Measurements from ENCODE around the gene SPN. TPM values are rescaled to one million over a fixed set of nuclear protein-coding genes. Genes with fewer than 3 reads are reported as not detected.

Gene SPN
- total and polyA plus RNA-seq, 2 donors (not counting 3 experiments of a cell fraction or from before 2014, with no cell fraction given), result not detected

- POLR2A ChIA-PET, result no interaction called here
- dilution Hi-C loops (cut with MboI; ENCODE audit: extremely low pct_ligation_motif_present, low sequenced_read_pairs), result no loop called here
- TF ChIP-seq MYC (IDR thresholded peaks at IDR 0.05; ENCODE audit: low read depth, low read length) (no peak), POLR2A (IDR thresholded peaks at IDR 0.05; ENCODE audit: low read depth, low read length) (no peak), JUN (IDR thresholded peaks at IDR 0.05; ENCODE audit: borderline replicate concordance, insufficient read depth, insufficient read length, low read depth) (no peak), EZH2 (IDR thresholded peaks at IDR 0.05; ENCODE audit: borderline replicate concordance, low read depth, low read length, severe bottlenecking) (no peak), POLR2AphosphoS5 (IDR thresholded peaks at IDR 0.05; ENCODE audit: insufficient read depth, low read depth, low read length) (no peak), CTCF (IDR thresholded peaks at IDR 0.05; ENCODE audit: extremely low read depth in 1 of 2, insufficient read depth in 1 of 2, low read depth in 1 of 2, low read length in 2 of 2) (no peak), FOS (IDR thresholded peaks at IDR 0.05; ENCODE audit: borderline replicate concordance, insufficient read depth, low read length) (no peak), GATA2 (IDR thresholded peaks at IDR 0.05; ENCODE audit: insufficient read depth, insufficient read length, low read depth, low read length) (no peak), MAX (IDR thresholded peaks at IDR 0.05; ENCODE audit: insufficient read depth, insufficient read length) (no peak)
Observed at GRCh38 chr16:29712809-29713208, 49.8 kb downstream of the SPN start.

More at GRCh38 chr16:29712809-29713208, 49.8 kb downstream of the SPN start:
- Histone ChIP-seq H4K20me1 (replicated peaks; ENCODE audit: control insufficient read depth, extremely low read depth, insufficient read depth, low read length) (no peaks in the 10 kb centered on the region), H3K9me1 (replicated peaks; ENCODE audit: control insufficient read depth, extremely low read depth, insufficient read depth, low read length) (no peaks in the 10 kb centered on the region), H3K27ac (ENCODE audit: insufficient read depth, low read depth, low read length) (no peak overlapping the region), H3K4me3 (replicated peaks in 1 of 3; ENCODE audit: insufficient read depth in 1 of 3, low read depth in 1 of 3, low read length in 3 of 3) (no peak overlapping the region), H3K9ac (replicated peaks; ENCODE audit: extremely low read depth, insufficient read depth, low read length) (no peak overlapping the region), H3K4me1 (ENCODE audit: control insufficient read depth, extremely low read depth, insufficient read depth, low read length) (peaks cover 2% of the 10 kb centered on the region), H3K79me2 (ENCODE audit: control insufficient read depth, insufficient read depth, low read length) (no peaks in the 10 kb centered on the region), H2AFZ (ENCODE audit: low read depth, low read length) (no peak overlapping the region), H3K9me3 (replicated peaks; ENCODE audit: control insufficient read depth, insufficient read depth, low read length) (no peaks in the 10 kb centered on the region), H3K4me2 (ENCODE audit: insufficient read depth, low read length) (no peak overlapping the region), H3K27me3 (ENCODE audit: control insufficient read depth in 2 of 2, insufficient read depth in 2 of 2, low read length in 2 of 2) (peaks cover 0 to 3% of the 10 kb centered on the region in 2 experiments), H3K36me3 (ENCODE audit: control insufficient read depth in 2 of 2, extremely low read depth in 1 of 2, insufficient read depth in 2 of 2, low read length in 2 of 2) (no peaks in the 10 kb centered on the region)
- BruUV-seq (replicated peaks), result no TSS peak
- FAIRE-seq (no peak), DNase-seq (ENCODE audit: low read depth, low spot score) (no peak)
- CTCF ChIA-PET, result interaction anchor here (0.6 to 1.6 kb wide), 4 partner anchors 10 to 21 kb away, joined by 4 to 8 read pairs (median 4); no protein-coding TSS in a partner anchor
- intact Hi-C loops (cut with micrococcal nuclease), result no loop called here
